WERI-Rb-1 (cell line): ENCODE measurements around the gene ABAT.

ENCODE experiments used
- DNase-seq: peaks from one replicate; pipeline ENCODE4 v3.0.0-alpha.2; 2020
- H3K27ac ChIP-seq: fragments of 250-450 bp; sonication (Bioruptor Pico); 2 replicates; pipeline ENCODE4 v1.5.1; 2020; ENCODE audit warnings: mild to moderate bottlenecking, moderate library complexity
- H3K27me3 ChIP-seq: fragments of 250-450 bp; sonication (Bioruptor Pico); 2 replicates; pipeline ENCODE4 v1.5.1; 2021; ENCODE audit warnings: mild to moderate bottlenecking, low read depth, moderate library complexity; ENCODE audit not compliant: insufficient read depth, severe bottlenecking
- H3K36me3 ChIP-seq: fragments of 250-450 bp; sonication (Bioruptor Pico); 2 replicates; pipeline ENCODE4 v1.5.1; 2020; ENCODE audit warnings: mild to moderate bottlenecking, moderate library complexity
- H3K4me3 ChIP-seq: 2 replicates; pipeline ENCODE4 v1.5.1; 2011; ENCODE audit warnings: low read depth, mild to moderate bottlenecking, control low read depth, low read length
- H3K9me3 ChIP-seq: fragments of 250-450 bp; sonication (Bioruptor Pico); 2 replicates; pipeline ENCODE4 v1.5.1; 2021; ENCODE audit warnings: mild to moderate bottlenecking, moderate library complexity; ENCODE audit not compliant: severe bottlenecking
- CTCF ChIP-seq: IDR thresholded peaks from 2 replicates; pipeline ENCODE4 v1.5.1; 2011; ENCODE audit warnings: low read depth, mild to moderate bottlenecking, control low read depth, inconsistent platforms, low read length

Gene ABAT

GRCh38 chr16:8721336-8722024, 47.1 kb downstream of the ABAT start:
- DNase-seq, result no peak
- H3K4me3 ChIP-seq, result no peak overlapping the region
- no peak overlapping the region for H3K27ac ChIP-seq
- peaks cover 4% of the 10 kb centered on the region for H3K27me3 ChIP-seq
- H3K36me3 ChIP-seq, result no peaks in the 10 kb centered on the region
- no peak for TF ChIP-seq CTCF
- H3K9me3 ChIP-seq, result no peaks in the 10 kb centered on the region

GRCh38 chr16:8722025-8722348, 47.6 kb downstream of the ABAT start:
- TF ChIP-seq CTCF, result no peak
- Histone ChIP-seq H3K36me3 (no peaks in the 10 kb centered on the region), H3K4me3 (no peak overlapping the region), H3K9me3 (no peaks in the 10 kb centered on the region), H3K27ac (no peak overlapping the region), H3K27me3 (peaks cover 4% of the 10 kb centered on the region)
- no peak for DNase-seq

GRCh38 chr16:8725513-8726178, 51.2 kb downstream of the ABAT start:
- Histone ChIP-seq H3K36me3 (no peaks in the 10 kb centered on the region), H3K27me3 (peaks cover 3% of the 10 kb centered on the region)
- no peak for TF ChIP-seq CTCF

GRCh38 chr16:8727131-8727806, 52.9 kb downstream of the ABAT start:
- no peak for DNase-seq
- TF ChIP-seq CTCF, result no peak
- Histone ChIP-seq H3K27ac (no peak overlapping the region), H3K9me3 (no peaks in the 10 kb centered on the region), H3K36me3 (no peaks in the 10 kb centered on the region), H3K27me3 (peaks cover 3% of the 10 kb centered on the region), H3K4me3 (no peak overlapping the region)

More at GRCh38 chr16:8725513-8726178, 51.2 kb downstream of the ABAT start:
- H3K27ac ChIP-seq, result no peak overlapping the region
- H3K9me3 ChIP-seq, result no peaks in the 10 kb centered on the region
- no peak for DNase-seq
- no peak overlapping the region for H3K4me3 ChIP-seq

- Histone ChIP-seq H3K4me3 (no peak overlapping the region), H3K36me3 (no peaks in the 10 kb centered on the region), H3K9me3 (no peaks in the 10 kb centered on the region), H3K27ac (no peak overlapping the region), H3K27me3 (peaks cover 3% of the 10 kb centered on the region)
- TF ChIP-seq CTCF, result no peak
- DNase-seq, result no peak
These were observed 53.6 kb downstream of the ABAT start for GRCh38 chr16:8727857-8728618.
